GM18511 (cell line): ENCODE results near the gene USP49.

Source experiments
- ATAC-seq: cut with Tn5 transposase; IDR thresholded peaks from one replicate; pipeline ENCODE4 v1.9.1; 2021; ENCODE audit warnings: mild to moderate bottlenecking, moderate library complexity; ENCODE audit not compliant: unreplicated experiment

The USP49 gene

GRCh38 chr6:41931792-41932191 lies 36.6 kb upstream of the USP49 start:
- no peak for ATAC-seq

DNA sequence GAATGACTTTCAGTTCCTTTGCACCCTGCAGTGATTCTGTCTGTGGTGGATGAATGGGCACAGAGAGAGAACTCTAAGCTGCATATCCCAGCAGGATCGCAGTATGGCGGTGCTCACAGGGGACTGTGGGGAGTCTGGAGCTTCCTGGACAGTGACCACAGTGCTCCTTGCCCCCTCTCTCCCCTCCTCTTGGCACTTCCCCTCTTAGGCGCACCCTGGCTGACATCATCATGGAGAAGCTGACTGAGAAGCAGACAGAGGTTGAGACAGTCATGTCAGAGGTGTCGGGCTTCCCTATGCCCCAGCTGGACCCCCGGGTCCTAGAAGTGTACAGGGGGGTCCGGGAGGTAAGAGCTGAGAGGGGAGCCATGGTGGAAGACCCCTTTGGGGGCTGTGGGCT lies 34.7 kb upstream of the USP49 start:
- ATAC-seq = no peak

GRCh38 chr6:41927253-41927652 lies 32.1 kb upstream of the USP49 start:
- no peak for ATAC-seq

GRCh38 chr6:41922154-41922553 lies 27.0 kb upstream of the USP49 start:
- ATAC-seq = no peak

DNA sequence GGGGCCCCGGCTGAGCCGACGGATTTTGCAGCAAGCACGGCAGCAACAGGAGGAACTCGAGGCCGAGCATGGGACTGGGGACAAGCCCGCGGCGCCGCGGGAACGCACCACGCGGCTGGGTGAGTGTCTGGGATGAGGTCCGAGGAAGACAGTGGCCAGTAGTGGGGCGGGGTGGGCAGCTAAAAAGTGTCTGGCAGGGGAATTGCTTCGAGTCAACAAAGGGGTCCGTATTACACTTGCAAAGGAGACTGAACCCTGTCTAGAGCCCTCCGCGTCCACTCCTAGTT lies 26.5 kb upstream of the USP49 start:
- peak; percentile 14 for ATAC-seq

DNA sequence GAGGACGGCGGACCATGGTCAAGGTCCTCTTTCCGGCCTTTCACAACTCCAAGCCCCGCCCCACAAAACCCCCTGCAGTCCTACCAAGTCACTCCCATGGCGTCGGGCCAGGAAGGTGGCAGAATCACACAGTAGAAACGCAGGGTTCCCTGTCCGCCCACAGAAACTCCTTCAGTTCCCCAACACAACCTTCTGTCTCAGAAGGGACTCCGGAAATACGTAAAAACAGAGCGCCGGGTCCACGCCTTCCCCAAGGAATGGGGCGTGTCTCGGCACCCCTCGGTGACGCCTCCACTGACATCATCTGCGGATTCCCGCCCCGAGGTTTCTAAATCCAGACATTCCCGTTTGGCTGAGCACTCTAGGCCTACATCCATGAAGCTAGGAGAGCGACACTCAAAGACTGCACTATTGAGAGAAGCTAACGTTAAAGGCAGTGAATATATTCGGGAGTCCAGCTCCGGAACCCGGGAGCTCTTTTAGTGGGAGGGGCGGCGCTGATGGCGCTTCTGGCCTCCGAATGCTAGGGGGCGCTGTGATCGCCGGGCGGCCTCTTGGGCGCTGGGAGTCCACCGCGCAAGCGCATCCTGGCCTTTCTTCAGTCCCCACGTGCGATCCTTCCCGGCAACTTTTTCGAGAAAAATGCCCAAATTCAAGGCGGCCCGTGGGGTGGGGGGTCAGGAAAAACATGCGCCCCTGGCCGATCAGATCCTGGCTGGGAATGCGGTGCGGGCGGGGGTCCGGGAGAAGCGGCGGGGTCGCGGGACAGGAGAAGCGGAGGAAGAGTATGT lies 25.9 kb upstream of the USP49 start, which contains the start of the genes BYSL and MED20:
Gene BYSL (plus strand): TSS at position 579 of the 791 bp plus-strand sequence. CDS start 64 bp downstream, at position 643.
Gene MED20 (minus strand): TSS at position 219 of the 791 bp plus-strand sequence. CDS start 121 bp downstream, at position 98.
- peak; percentile 91 for ATAC-seq

- no peak for ATAC-seq
These were observed 22.4 kb upstream of the USP49 start for GRCh38 chr6:41917528-41917927.

- ATAC-seq = no peak
These were observed 19.8 kb upstream of the USP49 start for GRCh38 chr6:41914869-41915530.

DNA sequence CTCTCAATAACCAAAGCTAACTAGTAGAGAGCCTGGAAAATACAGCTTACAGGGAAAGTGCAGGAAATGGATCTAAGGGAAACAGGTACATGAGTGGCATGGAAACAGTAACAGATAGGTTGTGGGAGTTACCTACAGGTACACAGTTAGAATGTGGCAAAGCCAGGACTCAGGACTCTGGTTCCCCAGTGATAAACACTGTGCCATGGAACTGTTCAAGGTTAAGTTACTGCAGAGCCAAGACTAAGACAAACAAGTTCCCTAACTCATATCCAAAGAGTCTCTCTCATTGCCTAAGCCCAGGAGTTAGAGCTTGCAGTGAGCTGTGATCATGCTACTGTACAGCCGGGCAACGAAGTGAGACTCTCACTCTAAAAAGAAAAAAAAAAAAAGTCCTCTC lies 19.2 kb upstream of the USP49 start:
- no peak for ATAC-seq

- ATAC-seq = no peak
These were observed 14.6 kb upstream of the USP49 start for GRCh38 chr6:41909727-41910126.

- ATAC-seq = no peak
These were observed 6.8 kb upstream of the USP49 start for GRCh38 chr6:41901882-41902519.

DNA sequence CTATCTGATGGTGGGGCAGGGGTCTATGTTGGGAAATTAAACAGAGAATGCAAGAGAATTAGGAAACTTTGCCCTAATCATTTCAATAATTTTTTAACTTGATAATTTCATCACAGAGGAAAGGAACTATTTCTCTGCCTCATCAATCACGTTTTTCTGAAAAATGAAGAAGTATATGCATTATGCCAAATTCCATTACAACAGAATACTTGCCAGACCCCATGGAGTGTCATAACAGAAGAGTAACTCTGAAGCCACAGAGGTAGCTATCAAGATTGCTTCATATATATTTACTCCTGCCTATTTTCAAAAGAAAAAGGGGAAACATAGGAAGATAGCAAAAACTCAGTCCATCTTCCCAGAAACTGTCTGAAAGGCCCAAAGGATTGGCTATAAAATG lies 5.7 kb upstream of the USP49 start:
- no peak for ATAC-seq

DNA sequence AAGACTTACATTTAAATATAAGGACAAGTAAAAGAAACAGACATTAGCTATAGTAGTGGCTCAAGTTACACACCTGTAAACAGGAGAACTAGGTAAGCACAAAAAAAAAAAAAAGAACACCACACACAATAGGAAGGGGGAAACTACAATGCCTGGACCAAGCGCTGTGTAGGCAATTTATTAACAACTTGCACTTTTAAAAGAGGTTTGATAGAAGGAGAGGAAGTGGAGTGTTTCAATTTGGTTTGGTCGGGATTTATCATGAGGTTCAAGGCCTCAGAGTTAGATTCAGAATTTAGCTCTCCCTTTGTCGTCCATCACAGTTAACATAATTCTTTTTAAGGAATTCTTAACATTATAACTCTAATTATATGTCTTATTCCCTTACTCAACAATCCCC lies 1.1 kb upstream of the USP49 start:
- ATAC-seq = no peak

DNA sequence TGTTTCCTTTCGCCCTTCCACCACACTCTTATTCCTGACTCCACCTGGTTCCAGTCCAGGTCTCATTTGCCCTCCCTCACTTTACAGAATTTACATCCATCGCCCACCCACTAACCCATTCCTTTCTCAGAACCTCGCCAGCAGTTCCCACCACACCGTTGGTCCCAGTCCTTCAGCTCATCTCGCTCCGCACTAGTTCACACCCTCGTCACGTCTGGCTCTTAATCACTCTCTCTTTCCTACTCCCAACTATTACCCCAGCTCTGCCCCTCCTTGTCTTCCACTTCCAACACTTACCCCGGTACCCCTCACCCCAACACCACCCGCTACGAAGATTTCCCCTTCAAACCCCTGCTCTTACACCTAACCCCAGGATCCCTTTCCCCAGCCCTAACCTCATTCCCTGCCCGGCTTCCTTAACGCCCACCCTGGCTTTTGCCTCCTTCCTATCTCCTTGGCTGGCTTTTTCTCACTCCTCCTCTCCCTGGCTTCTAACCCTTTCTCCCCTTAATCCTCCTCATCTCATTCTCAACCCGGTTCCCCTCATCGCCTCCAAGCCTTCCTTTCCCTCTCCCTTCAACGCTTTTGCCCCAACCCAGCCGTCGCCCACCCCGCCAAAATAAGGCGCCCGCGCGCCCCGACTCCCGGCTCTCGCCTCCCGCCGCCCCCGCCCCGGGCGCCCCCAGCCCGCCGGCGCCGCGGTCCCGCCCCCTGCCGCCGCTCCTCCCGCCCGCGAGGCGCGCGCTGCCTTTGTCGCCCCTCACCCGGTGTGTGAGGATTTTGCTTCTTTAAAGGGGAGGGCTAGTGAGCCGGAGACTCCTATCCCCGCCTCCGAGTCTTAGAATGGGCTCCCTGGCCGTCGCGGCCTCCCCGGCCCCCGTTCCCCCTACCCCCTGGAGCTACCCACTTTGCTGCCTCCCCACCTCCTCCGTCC lies 542 bp downstream of the USP49 start:
- peak; percentile 35 for ATAC-seq

GRCh38 chr6:41892921-41893564 lies 2.1 kb downstream of the USP49 start:
- ATAC-seq = no peak

GRCh38 chr6:41887331-41887751 lies 7.8 kb downstream of the USP49 start:
- ATAC-seq = no peak

DNA sequence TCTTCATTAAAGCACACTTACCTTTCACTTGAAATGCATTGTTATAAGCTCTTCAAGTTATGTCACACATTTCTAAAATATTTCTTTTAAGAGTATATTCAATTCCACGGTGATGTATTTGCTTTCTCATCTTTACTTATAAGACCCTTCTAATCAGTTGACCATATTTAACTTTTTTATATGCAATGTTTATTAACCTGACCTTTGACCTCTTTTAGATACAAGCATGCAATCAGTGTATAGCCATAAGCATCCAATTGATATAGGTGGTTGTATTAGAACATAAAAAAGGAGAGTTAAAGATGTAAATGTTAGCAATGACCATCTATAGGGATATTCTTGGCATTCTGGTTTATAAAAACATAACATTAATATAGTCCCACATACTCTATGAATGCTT lies 9.2 kb downstream of the USP49 start:
- no peak for ATAC-seq

DNA sequence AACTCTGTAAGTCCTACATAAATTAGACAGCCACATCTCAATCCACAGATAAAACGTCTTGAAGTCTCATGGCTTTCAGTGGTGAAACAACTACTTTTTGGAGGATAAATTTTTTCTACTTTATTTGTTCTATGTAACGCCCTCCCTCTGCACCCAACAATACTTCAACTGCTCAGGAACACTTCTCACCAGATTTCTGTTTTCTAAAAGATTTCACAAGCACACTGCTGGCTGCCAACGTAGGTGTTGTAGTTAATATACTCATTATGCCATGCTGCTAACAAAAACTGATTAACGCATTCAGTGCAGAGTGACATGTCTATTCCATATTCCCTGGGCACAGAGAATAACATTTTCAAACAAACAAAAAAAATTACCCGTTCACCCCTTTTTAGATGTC lies 10.2 kb downstream of the USP49 start:
- ATAC-seq = no peak

DNA sequence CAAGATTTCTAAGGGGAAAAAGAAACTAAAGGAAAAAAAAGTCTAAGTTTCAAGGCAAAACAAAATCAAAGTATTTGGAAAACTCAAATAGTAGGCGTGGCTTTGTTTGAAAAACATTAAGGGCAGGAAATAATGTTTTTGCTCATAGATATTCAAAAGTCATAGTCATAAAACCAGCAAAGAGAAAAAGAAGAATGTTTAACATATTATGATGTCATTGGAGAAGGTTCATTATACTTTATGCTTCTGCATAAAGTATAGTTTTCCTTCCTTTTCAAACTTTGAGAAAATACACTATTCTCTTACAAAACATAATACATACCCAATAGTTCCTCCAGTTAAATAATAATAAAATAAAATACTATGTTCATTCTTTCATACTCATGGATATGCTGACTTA lies 13.7 kb downstream of the USP49 start:
- no peak for ATAC-seq

- ATAC-seq = no peak
These were observed 16.2 kb downstream of the USP49 start for GRCh38 chr6:41878961-41879405.
